ENCODE data around the gene ONECUT1. TPM values are rescaled to one million over a fixed set of nuclear protein-coding genes. Genes with fewer than 3 reads are reported as not detected.

Gene ONECUT1
- total and polyA plus RNA-seq, 2 donors (not counting 3 experiments of a cell fraction or from before 2014, with no cell fraction given) = not detected

- intact Hi-C loops (cut with micrococcal nuclease) = no loop called here
- CTCF ChIA-PET = interaction anchor here (1.1 kb wide), 1 partner anchor 10 kb away, joined by 3 read pairs; no protein-coding TSS in a partner anchor
Observed at GRCh38 chr15:52745326-52746161, 44.6 kb downstream of the ONECUT1 start.

More at GRCh38 chr15:52745326-52746161, 44.6 kb downstream of the ONECUT1 start:
- Histone ChIP-seq H4K20me1 (replicated peaks; ENCODE audit: control insufficient read depth, extremely low read depth, insufficient read depth, low read length) (no peaks in the 10 kb centered on the region), H3K9ac (replicated peaks; ENCODE audit: extremely low read depth, insufficient read depth, low read length) (no peak overlapping the region), H3K4me2 (ENCODE audit: insufficient read depth, low read length) (no peak overlapping the region), H2AFZ (ENCODE audit: low read depth, low read length) (no peak overlapping the region), H3K27me3 (ENCODE audit: control insufficient read depth in 2 of 2, insufficient read depth in 2 of 2, low read length in 2 of 2) (peaks cover 4 to 27% of the 10 kb centered on the region in 2 experiments), H3K4me3 (replicated peaks in 1 of 3; ENCODE audit: insufficient read depth in 1 of 3, low read depth in 1 of 3, low read length in 3 of 3) (no peak overlapping the region), H3K36me3 (ENCODE audit: control insufficient read depth in 2 of 2, extremely low read depth in 1 of 2, insufficient read depth in 2 of 2, low read length in 2 of 2) (no peaks in the 10 kb centered on the region), H3K79me2 (ENCODE audit: control insufficient read depth, insufficient read depth, low read length) (no peaks in the 10 kb centered on the region), H3K27ac (ENCODE audit: insufficient read depth, low read depth, low read length) (no peak overlapping the region), H3K4me1 (ENCODE audit: control insufficient read depth, extremely low read depth, insufficient read depth, low read length) (no peaks in the 10 kb centered on the region), H3K9me1 (replicated peaks; ENCODE audit: control insufficient read depth, extremely low read depth, insufficient read depth, low read length) (no peaks in the 10 kb centered on the region), H3K9me3 (replicated peaks; ENCODE audit: control insufficient read depth, insufficient read depth, low read length) (no peaks in the 10 kb centered on the region)
- POLR2A ChIA-PET = no interaction called here
- DNase-seq (ENCODE audit: low read depth, low spot score) (no peak), FAIRE-seq (no peak)
- no TSS peak for BruUV-seq (replicated peaks)
- dilution Hi-C loops (cut with MboI; ENCODE audit: extremely low pct_ligation_motif_present, low sequenced_read_pairs) = no loop called here
- no peak for TF ChIP-seq GATA2 (IDR thresholded peaks at IDR 0.05; ENCODE audit: insufficient read depth, insufficient read length, low read depth, low read length)
- TF ChIP-seq EZH2 (IDR thresholded peaks at IDR 0.05; ENCODE audit: borderline replicate concordance, low read depth, low read length, severe bottlenecking) = no peak
- no peak for TF ChIP-seq POLR2A (IDR thresholded peaks at IDR 0.05; ENCODE audit: low read depth, low read length)
- TF ChIP-seq JUN (IDR thresholded peaks at IDR 0.05; ENCODE audit: borderline replicate concordance, insufficient read depth, insufficient read length, low read depth) = no peak
- no peak for TF ChIP-seq MAX (IDR thresholded peaks at IDR 0.05; ENCODE audit: insufficient read depth, insufficient read length)
- no peak for TF ChIP-seq CTCF (IDR thresholded peaks at IDR 0.05; ENCODE audit: extremely low read depth in 1 of 2, insufficient read depth in 1 of 2, low read depth in 1 of 2, low read length in 2 of 2)
- no peak for TF ChIP-seq POLR2AphosphoS5 (IDR thresholded peaks at IDR 0.05; ENCODE audit: insufficient read depth, low read depth, low read length)
- TF ChIP-seq MYC (IDR thresholded peaks at IDR 0.05; ENCODE audit: low read depth, low read length) = no peak
- no peak for TF ChIP-seq FOS (IDR thresholded peaks at IDR 0.05; ENCODE audit: borderline replicate concordance, insufficient read depth, low read length)

Measured in endothelial cell of umbilical vein (primary cell).